Measurements from ENCODE around the gene ARHGAP18.

The ARHGAP18 gene

GRCh38 chr6:129665555-129665954 is 44.4 kb downstream of the ARHGAP18 start:
- no peak for DNase-seq (ENCODE audit: low read depth)
- TF ChIP-seq, protein P1, sequence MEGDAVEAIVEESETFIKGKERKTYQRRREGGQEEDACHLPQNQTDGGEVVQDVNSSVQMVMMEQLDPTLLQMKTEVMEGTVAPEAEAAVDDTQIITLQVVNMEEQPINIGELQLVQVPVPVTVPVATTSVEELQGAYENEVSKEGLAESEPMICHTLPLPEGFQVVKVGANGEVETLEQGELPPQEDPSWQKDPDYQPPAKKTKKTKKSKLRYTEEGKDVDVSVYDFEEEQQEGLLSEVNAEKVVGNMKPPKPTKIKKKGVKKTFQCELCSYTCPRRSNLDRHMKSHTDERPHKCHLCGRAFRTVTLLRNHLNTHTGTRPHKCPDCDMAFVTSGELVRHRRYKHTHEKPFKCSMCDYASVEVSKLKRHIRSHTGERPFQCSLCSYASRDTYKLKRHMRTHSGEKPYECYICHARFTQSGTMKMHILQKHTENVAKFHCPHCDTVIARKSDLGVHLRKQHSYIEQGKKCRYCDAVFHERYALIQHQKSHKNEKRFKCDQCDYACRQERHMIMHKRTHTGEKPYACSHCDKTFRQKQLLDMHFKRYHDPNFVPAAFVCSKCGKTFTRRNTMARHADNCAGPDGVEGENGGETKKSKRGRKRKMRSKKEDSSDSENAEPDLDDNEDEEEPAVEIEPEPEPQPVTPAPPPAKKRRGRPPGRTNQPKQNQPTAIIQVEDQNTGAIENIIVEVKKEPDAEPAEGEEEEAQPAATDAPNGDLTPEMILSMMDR (IDR thresholded peaks at IDR 0.05; ENCODE audit: insufficient read depth, low read depth, low read length, missing control alignments), result no peak
- H3K4me3 ChIP-seq (ENCODE audit: low read length), result no peak overlapping the region

DNA sequence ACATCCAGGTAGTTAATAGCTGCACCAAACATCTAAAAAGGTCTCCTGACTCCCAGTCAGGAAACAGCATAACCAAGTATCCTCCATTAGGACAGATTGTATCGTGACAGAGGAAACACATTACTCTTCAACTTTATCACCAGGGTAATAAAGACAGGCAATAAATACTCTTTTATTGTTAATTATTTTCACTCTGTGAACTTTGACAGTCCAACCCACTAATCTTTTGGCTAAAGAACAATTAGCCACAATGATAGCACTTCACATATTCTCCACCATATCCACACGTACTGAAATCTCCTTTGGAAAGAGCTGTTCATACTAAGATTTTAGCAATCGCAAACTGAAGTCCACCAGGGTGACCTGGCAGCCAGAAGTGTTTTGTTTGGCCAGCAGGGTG is 46.4 kb downstream of the ARHGAP18 start:
- DNase-seq (ENCODE audit: low read depth), result no peak
- no peak overlapping the region for H3K4me3 ChIP-seq (ENCODE audit: low read length)
- TF ChIP-seq, protein P1 (IDR thresholded peaks at IDR 0.05; ENCODE audit: insufficient read depth, low read depth, low read length, missing control alignments), result no peak

DNA sequence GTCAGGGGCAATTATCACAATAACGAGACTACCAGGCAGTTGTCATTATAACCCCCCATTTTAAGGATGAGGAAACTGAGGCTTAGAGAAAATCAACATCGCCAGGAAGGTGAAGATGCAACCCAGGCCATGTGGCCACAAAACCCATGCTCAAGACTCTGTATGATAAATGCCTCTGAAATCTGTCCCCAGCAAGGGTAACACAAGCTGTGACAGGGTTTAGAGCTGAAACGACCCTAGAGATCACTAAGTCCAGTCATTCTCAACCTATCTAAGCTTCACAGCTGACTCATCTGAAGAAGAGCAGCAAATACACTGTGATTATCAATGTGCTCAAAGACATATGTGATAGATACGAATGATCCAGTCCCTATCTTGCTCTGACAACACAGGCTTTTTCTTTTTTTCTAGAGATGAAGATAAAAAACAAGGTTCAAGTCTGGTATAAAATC is 47.0 kb downstream of the ARHGAP18 start:
- DNase-seq (ENCODE audit: low read depth), result no peak
- H3K4me3 ChIP-seq (ENCODE audit: low read length), result no peak overlapping the region
- TF ChIP-seq, protein P1 (IDR thresholded peaks at IDR 0.05; ENCODE audit: insufficient read depth, low read depth, low read length, missing control alignments), result no peak

DNA sequence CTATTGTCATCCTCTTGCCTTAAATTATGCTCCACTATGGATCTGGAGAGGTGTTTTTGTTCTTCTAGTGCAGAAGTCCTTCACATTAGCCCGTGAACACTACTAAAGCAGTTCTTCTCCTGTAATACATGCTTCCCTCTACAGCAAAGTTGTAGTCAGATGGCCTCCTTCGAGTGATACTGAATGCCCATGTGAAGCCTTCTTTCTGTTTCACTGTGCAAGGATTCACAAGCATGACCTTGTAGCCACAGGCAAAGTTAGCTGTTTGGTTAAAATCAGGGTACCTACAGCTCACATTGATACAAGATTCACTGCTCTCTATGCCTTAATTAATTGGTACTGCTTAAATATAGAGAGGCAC is 47.6 kb downstream of the ARHGAP18 start:
- TF ChIP-seq, protein P1 (IDR thresholded peaks at IDR 0.05; ENCODE audit: insufficient read depth, low read depth, low read length, missing control alignments), result no peak
- no peak for DNase-seq (ENCODE audit: low read depth)
- no peak overlapping the region for H3K4me3 ChIP-seq (ENCODE audit: low read length)

GRCh38 chr6:129661536-129662405 is 48.2 kb downstream of the ARHGAP18 start:
- no peak overlapping the region for H3K4me3 ChIP-seq (ENCODE audit: low read length)
- no peak for DNase-seq (ENCODE audit: low read depth)
- TF ChIP-seq, protein P1 (IDR thresholded peaks at IDR 0.05; ENCODE audit: insufficient read depth, low read depth, low read length, missing control alignments), result no peak

DNA sequence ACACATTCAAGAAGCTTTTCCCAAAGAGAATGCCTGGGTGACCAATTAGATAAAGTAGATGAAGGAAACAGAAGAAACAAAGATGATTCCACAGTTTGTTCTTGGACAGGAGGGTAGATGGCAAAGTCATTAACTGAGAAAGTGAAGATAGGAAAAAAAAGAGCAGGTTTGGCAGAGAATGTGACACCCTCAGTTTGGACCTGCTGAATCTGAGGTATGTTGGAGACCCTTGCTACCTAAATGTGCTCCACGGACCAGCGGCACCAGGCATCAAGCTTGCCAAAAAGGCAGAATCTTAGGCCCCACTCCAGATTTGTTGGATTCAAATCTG is 49.7 kb downstream of the ARHGAP18 start:
- no peak for DNase-seq (ENCODE audit: low read depth)
- TF ChIP-seq, protein P1 (IDR thresholded peaks at IDR 0.05; ENCODE audit: insufficient read depth, low read depth, low read length, missing control alignments), result no peak
- H3K4me3 ChIP-seq (ENCODE audit: low read length), result no peak overlapping the region

Data from epithelial cell of esophagus (primary cell).